NB4 (cell line): Measurements from ENCODE around the gene ANKLE2.
"Not testable (repeated sequence)": the region's sequence is repeated elsewhere in the genome, so short reads cannot be mapped to it uniquely, and the experiment has no call there.

Source experiments
- DNase-seq: peaks from one replicate; pipeline ENCODE4 v3.0.0; 2010; ENCODE audit warnings: low read depth
- H3K4me3 ChIP-seq: one replicate; pipeline ENCODE4 v1.5.1; 2011; ENCODE audit warnings: mild to moderate bottlenecking, low read depth, low read length, moderate library complexity
- MYC ChIP-seq: IDR thresholded peaks from 2 replicates; pipeline ENCODE4 v1.6.1; 2011; ENCODE audit warnings: low read depth, low read length
- POLR2A ChIP-seq: IDR thresholded peaks from 2 replicates; pipeline ENCODE4 v1.6.1; 2011; ENCODE audit warnings: mild to moderate bottlenecking; ENCODE audit not compliant: insufficient read length; ENCODE audit errors: extremely low read depth
- TF ChIP-seq, protein P1 (sequence below): IDR thresholded peaks from one replicate; pipeline ENCODE4 v1.5.1; 2012; ENCODE audit warnings: low read depth, low read length
- TF ChIP-seq, protein P2 (sequence below): IDR thresholded peaks from 2 replicates; pipeline ENCODE4 v1.6.1; 2011; ENCODE audit warnings: low read depth, low read length

ANKLE2 gene

DNA sequence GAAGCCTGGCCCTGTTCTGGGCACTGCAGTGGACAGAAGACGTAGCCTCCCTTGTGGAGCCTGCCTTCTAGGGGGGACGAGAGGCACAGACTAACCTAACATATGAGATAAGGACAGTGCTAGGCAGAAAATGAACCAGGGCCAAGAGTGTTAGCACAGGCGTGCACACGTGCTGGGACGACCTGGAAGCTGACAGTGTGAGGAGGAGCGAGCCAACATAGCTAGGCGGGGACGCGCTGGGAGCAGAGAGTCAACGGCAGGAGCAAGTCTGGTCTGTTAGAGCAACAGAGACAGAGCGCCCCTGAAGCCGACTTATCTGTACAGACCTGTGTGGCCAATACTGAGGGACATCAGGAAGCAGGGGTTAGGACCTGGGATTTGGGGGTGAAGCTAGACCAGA, 66.2 kb downstream of the ANKLE2 start:
- H3K4me3 ChIP-seq = no peak overlapping the region
- no peak for DNase-seq
- TF ChIP-seq POLR2A = no peak

DNA sequence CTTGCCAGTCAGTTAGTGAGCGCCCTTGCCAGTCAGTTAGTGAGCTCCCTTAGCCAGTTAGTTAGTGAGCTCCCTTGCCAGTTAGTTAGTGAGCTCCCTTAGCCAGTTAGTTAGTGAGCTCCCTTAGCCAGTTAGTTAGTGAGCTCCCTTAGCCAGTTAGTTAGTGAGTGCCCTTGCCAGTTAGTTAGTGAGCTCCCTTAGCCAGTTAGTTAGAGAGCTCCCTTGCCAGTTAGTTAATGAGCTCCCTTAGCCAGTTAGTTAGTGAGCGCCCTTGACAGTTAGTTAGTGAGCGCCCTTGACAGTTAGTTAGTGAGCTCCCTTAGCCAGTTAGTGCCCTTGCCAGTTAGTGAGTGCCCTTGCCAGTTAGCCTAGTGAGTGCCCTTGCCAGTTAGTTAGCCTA, 66.7 kb downstream of the ANKLE2 start:
- not testable (repeated sequence) for DNase-seq

DNA sequence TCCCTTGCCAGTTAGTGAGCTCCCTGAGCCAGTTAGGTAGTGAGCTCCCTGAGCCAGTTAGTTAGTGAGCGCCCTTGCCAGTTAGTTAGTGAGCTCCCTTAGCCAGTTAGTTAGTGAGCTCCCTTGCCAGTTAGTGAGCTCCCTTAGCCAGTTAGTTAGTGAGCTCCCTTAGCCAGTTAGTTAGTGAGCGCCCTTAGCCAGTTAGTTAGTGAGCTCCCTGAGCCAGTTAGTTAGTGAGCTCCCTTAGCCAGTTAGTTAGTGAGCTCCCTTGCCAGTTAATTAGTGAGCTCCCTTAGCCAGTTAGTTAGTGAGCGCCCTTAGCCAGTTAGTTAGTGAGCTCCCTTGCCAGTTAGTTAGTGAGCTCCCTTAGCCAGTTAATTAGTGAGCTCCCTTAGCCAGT, 69.6 kb downstream of the ANKLE2 start:
- not testable (repeated sequence) for DNase-seq, H3K4me3 ChIP-seq

More for the DNA sequence above, 66.7 kb downstream of the ANKLE2 start:
- H3K4me3 ChIP-seq = not testable (repeated sequence)

DNA sequence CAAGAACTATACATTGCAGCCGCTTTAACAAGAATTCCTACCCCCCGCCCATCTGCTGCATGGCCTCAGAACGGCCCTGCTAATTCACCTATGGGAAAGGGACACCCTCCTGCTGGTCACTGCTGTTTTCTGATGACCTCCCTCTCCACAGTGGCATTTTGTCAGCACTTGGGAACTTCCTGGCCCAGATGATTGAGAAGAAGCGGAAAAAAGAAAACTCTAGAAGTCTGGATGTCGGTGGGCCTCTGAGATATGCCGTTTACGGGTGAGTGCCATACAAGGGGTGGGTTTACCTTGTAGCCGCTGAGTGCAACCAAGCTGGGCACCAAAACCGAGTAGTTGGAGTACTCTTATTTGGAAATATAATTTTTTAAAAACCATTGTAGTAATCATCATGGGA, 71.5 kb downstream of the ANKLE2 start:
- DNase-seq = no peak
- no peak for TF ChIP-seq POLR2A
- TF ChIP-seq, protein P1, sequence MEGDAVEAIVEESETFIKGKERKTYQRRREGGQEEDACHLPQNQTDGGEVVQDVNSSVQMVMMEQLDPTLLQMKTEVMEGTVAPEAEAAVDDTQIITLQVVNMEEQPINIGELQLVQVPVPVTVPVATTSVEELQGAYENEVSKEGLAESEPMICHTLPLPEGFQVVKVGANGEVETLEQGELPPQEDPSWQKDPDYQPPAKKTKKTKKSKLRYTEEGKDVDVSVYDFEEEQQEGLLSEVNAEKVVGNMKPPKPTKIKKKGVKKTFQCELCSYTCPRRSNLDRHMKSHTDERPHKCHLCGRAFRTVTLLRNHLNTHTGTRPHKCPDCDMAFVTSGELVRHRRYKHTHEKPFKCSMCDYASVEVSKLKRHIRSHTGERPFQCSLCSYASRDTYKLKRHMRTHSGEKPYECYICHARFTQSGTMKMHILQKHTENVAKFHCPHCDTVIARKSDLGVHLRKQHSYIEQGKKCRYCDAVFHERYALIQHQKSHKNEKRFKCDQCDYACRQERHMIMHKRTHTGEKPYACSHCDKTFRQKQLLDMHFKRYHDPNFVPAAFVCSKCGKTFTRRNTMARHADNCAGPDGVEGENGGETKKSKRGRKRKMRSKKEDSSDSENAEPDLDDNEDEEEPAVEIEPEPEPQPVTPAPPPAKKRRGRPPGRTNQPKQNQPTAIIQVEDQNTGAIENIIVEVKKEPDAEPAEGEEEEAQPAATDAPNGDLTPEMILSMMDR = no peak
- no peak for TF ChIP-seq MYC
- no peak overlapping the region for H3K4me3 ChIP-seq

DNA sequence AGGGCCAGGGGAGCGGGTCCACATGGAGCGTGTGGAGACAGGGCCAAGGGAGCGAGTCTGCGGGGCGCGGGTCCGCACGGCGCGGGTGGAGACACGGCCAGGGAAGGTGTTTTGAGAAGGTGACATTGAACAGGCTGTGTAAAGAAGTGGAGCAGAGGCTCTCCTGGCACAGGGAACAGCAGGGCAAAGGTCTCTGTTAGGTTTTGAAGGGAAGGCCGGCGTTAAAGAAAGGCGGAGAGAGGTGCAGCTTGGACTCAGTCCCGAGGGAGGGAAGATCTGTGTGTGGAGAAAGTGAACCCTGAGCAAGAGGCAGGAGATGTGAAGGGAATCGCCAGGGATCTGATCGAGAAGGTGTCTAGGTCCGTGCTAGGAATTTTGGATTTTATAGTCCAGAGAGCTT, 72.4 kb downstream of the ANKLE2 start:
- DNase-seq = no peak

DNA sequence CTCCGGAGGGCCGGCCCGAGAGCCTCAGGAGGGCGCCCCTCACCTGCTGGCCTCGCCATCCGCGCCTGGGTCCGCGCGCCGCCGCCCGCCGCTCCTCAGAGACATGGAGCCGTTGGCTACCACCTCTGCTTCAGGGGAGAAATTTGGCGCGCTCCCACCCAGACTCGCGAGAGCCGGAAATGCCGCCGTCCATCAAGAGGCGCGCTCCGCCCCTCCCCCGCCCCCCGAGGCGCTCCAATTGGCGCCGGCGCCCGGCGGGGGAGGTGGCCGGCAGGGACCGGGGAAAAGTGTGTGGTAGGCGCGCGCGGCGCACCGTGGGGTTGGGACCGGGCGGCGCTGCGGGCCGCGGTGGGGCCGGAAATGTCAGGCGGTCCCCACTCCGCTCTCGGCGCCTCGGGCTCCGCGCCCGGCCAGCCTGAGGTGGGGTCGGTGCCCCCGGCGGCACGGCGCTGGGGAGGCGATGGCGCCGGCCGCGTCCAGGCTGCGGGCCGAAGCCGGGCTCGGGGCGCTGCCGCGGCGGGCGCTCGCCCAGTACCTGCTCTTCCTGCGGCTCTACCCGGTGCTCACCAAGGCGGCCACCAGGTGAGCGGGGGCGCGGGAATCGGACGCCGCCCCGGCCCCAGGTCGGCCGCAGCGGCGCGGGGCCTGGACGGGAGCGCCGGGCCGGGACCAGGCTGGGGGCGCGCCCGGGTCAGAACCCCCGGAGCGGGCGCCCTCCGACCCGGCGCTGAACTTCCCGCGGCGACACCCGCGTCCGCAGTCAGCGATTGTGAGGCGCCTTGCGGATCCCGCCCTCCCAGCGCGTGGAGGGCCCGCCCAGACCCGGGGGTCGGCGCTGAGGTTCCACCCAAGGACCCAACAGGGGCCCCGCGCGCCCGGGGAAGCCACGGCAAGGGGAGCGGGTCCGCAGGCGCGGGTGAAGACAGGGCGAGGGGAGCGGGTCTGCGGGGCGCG, 74.1 kb downstream of the ANKLE2 start, which contains the start of the genes POLE and PXMP2:
POLE (minus strand) TSS at position 132 of the 954 bp plus-strand sequence; CDS start at position 105, 27 bp downstream.
PXMP2 (plus strand) TSS at position 377 of the 954 bp plus-strand sequence; CDS start at position 461, 84 bp downstream.
- DNase-seq = peak; percentile 99
- peak within 1 kb of the TSS; percentile 75 for H3K4me3 ChIP-seq
- TF ChIP-seq, protein P1 = no peak
- TF ChIP-seq POLR2A = peak; percentile 87
- TF ChIP-seq MYC = peak; percentile 45
- TF ChIP-seq, protein P2, sequence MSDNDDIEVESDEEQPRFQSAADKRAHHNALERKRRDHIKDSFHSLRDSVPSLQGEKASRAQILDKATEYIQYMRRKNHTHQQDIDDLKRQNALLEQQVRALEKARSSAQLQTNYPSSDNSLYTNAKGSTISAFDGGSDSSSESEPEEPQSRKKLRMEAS = peak; percentile 54

More for the DNA sequence above, 72.4 kb downstream of the ANKLE2 start:
- no peak overlapping the region for H3K4me3 ChIP-seq
- TF ChIP-seq, protein P2 = no peak
- TF ChIP-seq MYC = no peak
- no peak for TF ChIP-seq POLR2A
- TF ChIP-seq, protein P1 = no peak

DNA sequence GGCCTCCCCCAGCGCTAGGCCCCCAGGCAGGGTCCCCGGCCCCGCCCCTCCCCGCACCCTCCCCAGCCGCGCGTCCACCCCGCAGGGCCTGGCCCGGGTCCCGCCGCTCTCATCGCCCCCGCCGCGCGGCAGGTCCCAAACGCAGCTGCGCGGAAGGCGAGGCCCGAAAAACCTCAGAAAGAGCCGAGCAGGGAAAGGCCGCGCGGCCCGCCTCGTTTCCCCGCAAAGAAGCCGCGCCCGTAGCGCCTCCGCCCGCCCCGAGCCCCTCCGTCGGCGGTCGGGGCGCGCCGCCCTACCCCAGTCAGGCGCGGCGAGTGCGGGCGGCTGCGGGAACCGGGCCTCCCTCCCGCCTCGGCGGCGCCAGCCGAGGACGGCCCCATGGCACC, 74.8 kb downstream of the ANKLE2 start:
- DNase-seq = peak; percentile 67
- TF ChIP-seq, protein P1 = no peak
- TF ChIP-seq POLR2A (no peak), MYC (no peak)
- TF ChIP-seq, protein P2 = no peak
- peak overlapping the region; percentile 75 for H3K4me3 ChIP-seq
